IPS-11a (cell line): ENCODE data around the gene GLI2.

Experiments
- H3K4me3 ChIP-seq: one replicate; pipeline ENCODE4 v1.5.1; 2013; ENCODE audit warnings: low read depth, low read length, control low read depth

GLI2 gene

GRCh38 chr2:120754067-120754960 lies 18.6 kb downstream of the GLI2 start:
- no peak overlapping the region for H3K4me3 ChIP-seq

GRCh38 chr2:120758181-120759144 lies 22.8 kb downstream of the GLI2 start:
- H3K4me3 ChIP-seq: no peak overlapping the region

GRCh38 chr2:120759543-120760331 lies 24.1 kb downstream of the GLI2 start:
- no peak overlapping the region for H3K4me3 ChIP-seq

- no peak overlapping the region for H3K4me3 ChIP-seq
Measured at GRCh38 chr2:120760446-120761135, 24.9 kb downstream of the GLI2 start.

- H3K4me3 ChIP-seq: no peak overlapping the region
Measured at GRCh38 chr2:120761164-120761861, 25.6 kb downstream of the GLI2 start.

- H3K4me3 ChIP-seq: no peak overlapping the region
Measured at GRCh38 chr2:120761911-120762310, 26.2 kb downstream of the GLI2 start.

- H3K4me3 ChIP-seq: no peak overlapping the region
Measured at GRCh38 chr2:120762341-120763061, 26.8 kb downstream of the GLI2 start.

GRCh38 chr2:120763508-120763907 lies 27.8 kb downstream of the GLI2 start:
- H3K4me3 ChIP-seq: no peak overlapping the region

- no peak overlapping the region for H3K4me3 ChIP-seq
Measured at GRCh38 chr2:120763931-120764330, 28.3 kb downstream of the GLI2 start.

- no peak overlapping the region for H3K4me3 ChIP-seq
Measured at GRCh38 chr2:120764492-120764891, 28.8 kb downstream of the GLI2 start.

GRCh38 chr2:120764991-120765677 lies 29.5 kb downstream of the GLI2 start:
- H3K4me3 ChIP-seq: no peak overlapping the region

GRCh38 chr2:120765678-120766469 lies 30.2 kb downstream of the GLI2 start:
- H3K4me3 ChIP-seq: no peak overlapping the region

- no peak overlapping the region for H3K4me3 ChIP-seq
Measured at GRCh38 chr2:120766470-120767351, 31.0 kb downstream of the GLI2 start.

- H3K4me3 ChIP-seq: no peak overlapping the region
Measured at GRCh38 chr2:120767486-120768005, 31.9 kb downstream of the GLI2 start.

GRCh38 chr2:120768112-120769048 lies 32.7 kb downstream of the GLI2 start:
- H3K4me3 ChIP-seq: no peak overlapping the region
